Measurements from ENCODE around the gene YWHAE.
"Not testable (repeated sequence)": the region's sequence is repeated elsewhere in the genome, so short reads cannot be mapped to it uniquely, and the experiment has no call there.

Gene YWHAE

GRCh38 chr17:1399679-1400512 lies at the start of gene YWHAE:
TSS of gene YWHAE (minus strand) at chr17:1400222. CDS start at chr17:1400110, 112 bp downstream.
- peak; percentile 91 for DNase-seq (ENCODE audit: low read depth)
- TF ChIP-seq CTCF (conservative IDR thresholded peaks at IDR 0.05; ENCODE audit: control insufficient read depth, insufficient read depth, low read depth, low read length) = no peak

GRCh38 chr17:1449412-1449967 lies 49.5 kb upstream of the YWHAE start:
- no peak for DNase-seq (ENCODE audit: low read depth)
- no peak overlapping the region for H3K4me3 ChIP-seq (ENCODE audit: control insufficient read depth, low read depth, low read length)
- TF ChIP-seq CTCF (conservative IDR thresholded peaks at IDR 0.05; ENCODE audit: control insufficient read depth, insufficient read depth, low read depth, low read length) = no peak

More at GRCh38 chr17:1399679-1400512, at the start of gene YWHAE:
- H3K4me3 ChIP-seq (ENCODE audit: control insufficient read depth, low read depth, low read length) = peak within 1 kb of the TSS; percentile 99

GRCh38 chr17:1447052-1447451 lies 47.0 kb upstream of the YWHAE start:
- DNase-seq (ENCODE audit: low read depth) = no peak
- TF ChIP-seq CTCF (conservative IDR thresholded peaks at IDR 0.05; ENCODE audit: control insufficient read depth, insufficient read depth, low read depth, low read length) = no peak
- H3K4me3 ChIP-seq (ENCODE audit: control insufficient read depth, low read depth, low read length) = no peak overlapping the region

- H3K4me3 ChIP-seq (ENCODE audit: control insufficient read depth, low read depth, low read length) = no peak overlapping the region
- TF ChIP-seq CTCF (conservative IDR thresholded peaks at IDR 0.05; ENCODE audit: control insufficient read depth, insufficient read depth, low read depth, low read length) = no peak
- DNase-seq (ENCODE audit: low read depth) = no peak
These were observed 46.2 kb upstream of the YWHAE start for GRCh38 chr17:1446201-1446600.

GRCh38 chr17:1445695-1446094 lies 45.7 kb upstream of the YWHAE start:
- not testable (repeated sequence) for H3K4me3 ChIP-seq (ENCODE audit: control insufficient read depth, low read depth, low read length); DNase-seq (ENCODE audit: low read depth)

- DNase-seq (ENCODE audit: low read depth); H3K4me3 ChIP-seq (ENCODE audit: control insufficient read depth, low read depth, low read length): not testable (repeated sequence)
These were observed 42.7 kb upstream of the YWHAE start for GRCh38 chr17:1442721-1443120.

GRCh38 chr17:1442187-1442586 lies 42.2 kb upstream of the YWHAE start:
- TF ChIP-seq CTCF (conservative IDR thresholded peaks at IDR 0.05; ENCODE audit: control insufficient read depth, insufficient read depth, low read depth, low read length) = no peak
- no peak for DNase-seq (ENCODE audit: low read depth)
- H3K4me3 ChIP-seq (ENCODE audit: control insufficient read depth, low read depth, low read length) = no peak overlapping the region
